Spleen (tissue), 7 donors: ENCODE data around the gene AMOTL1.

Experiments used
- CTCF ChIP-seq, 11 experiments: fragments of 200-600 bp in 7 of 11; fragments of 450-650 bp in 4 of 11; sonication (generic) in 4 of 11; IDR thresholded peaks in 8 of 11; conservative IDR thresholded peaks in 3 of 11; 1 replicate in 7 of 11; 2 replicates in 4 of 11; pipeline versions ENCODE4 v1.4.0 to v1.8.0; 2016 to 2021; ENCODE audit warnings: antibody characterized with exemption in 11 of 11, inconsistent platforms in 4 of 11, mild to moderate bottlenecking in 1 of 11
- POLR2A ChIP-seq, 3 donors: fragments of 450-650 bp; IDR thresholded peaks; one replicate each; pipeline ENCODE4 v1.5.1; 2017; ENCODE audit warnings: antibody characterized with exemption in 3 of 3, mild to moderate bottlenecking in 1 of 3
- donor health status: DM: no; HTN: no; CAD: no; lungs with moderate emphysema.
- donor health status: DM: no; HTN: no; CAD: no.
- donor health status: DM: no; HTN: no; CAD: no.

GRCh38 chr11:94800414-94800813 is 32.3 kb downstream of the AMOTL1 start:
- no peak for TF ChIP-seq POLR2A (IDR thresholded peaks at IDR 0.05)
- TF ChIP-seq CTCF (IDR thresholded peaks at IDR 0.05 in 8 of 11, conservative IDR thresholded peaks at IDR 0.05 in 3 of 11): no peak
